Stomach (tissue), 9 donors: ENCODE data around the gene ESPL1. TPM values are rescaled to one million over a fixed set of nuclear protein-coding genes. Genes with fewer than 3 reads are reported as not detected.
A peak's percentile ranks its signal among the peaks of the same experiment; 100 is the strongest.
"Not testable (repeated sequence)": the region's sequence is repeated elsewhere in the genome, so short reads cannot be mapped to it uniquely, and the experiment has no call there.

ENCODE experiments used
- DNase-seq, 2 donors: peaks; one replicate each; pipeline versions ENCODE4 v3.0.0 to v3.0.0-alpha.2; 2013 to 2019
- H3K27ac ChIP-seq, 5 donors: fragments of 200-600 bp in 4 of 5; sonication (generic) in 4 of 5; one replicate each; pipeline ENCODE4 v1.5.1; 2013 to 2019; ENCODE audit warnings: mild to moderate bottlenecking in 1 of 5, moderate library complexity in 1 of 5
- H3K27me3 ChIP-seq, 3 donors: fragments of 200-600 bp; sonication (generic); one replicate each; pipeline ENCODE4 v1.5.1; 2017 to 2019; ENCODE audit warnings: mixed run types in 1 of 3
- H3K36me3 ChIP-seq, 4 donors: fragments of 200-600 bp; sonication (generic); 1 replicate in 3 of 4; 2 replicates in 1 of 4; pipeline ENCODE4 v1.5.1; 2016 to 2019
- H3K4me1 ChIP-seq, 4 donors: fragments of 200-600 bp; sonication (generic); one replicate each; pipeline ENCODE4 v1.5.1; 2016 to 2019
- H3K4me3 ChIP-seq, 4 donors: fragments of 200-600 bp; sonication (generic) in 3 of 4; one replicate each; pipeline ENCODE4 v1.5.1; 2016 to 2019; ENCODE audit warnings: mild to moderate bottlenecking in 1 of 4
- H3K9me3 ChIP-seq, 4 donors: fragments of 200-600 bp; sonication (generic); one replicate each; pipeline ENCODE4 v1.5.1; 2016 to 2019
- EP300 ChIP-seq: sonication (generic); formaldehyde crosslinking; IDR thresholded peaks from one replicate; pipeline ENCODE4 v1.6.1; 2017; ENCODE audit warnings: antibody characterized with exemption
- POLR2A ChIP-seq, 4 donors: fragments of 450-650 bp; IDR thresholded peaks; one replicate each; pipeline ENCODE4 v1.6.1; 2016; ENCODE audit warnings: antibody characterized with exemption in 4 of 4, control low read depth in 2 of 4, mild to moderate bottlenecking in 1 of 4, moderate library complexity in 1 of 4
- POLR2AphosphoS5 ChIP-seq, 3 donors: sonication (generic); formaldehyde crosslinking; IDR thresholded peaks; one replicate each; pipeline ENCODE4 v1.6.1; 2016; ENCODE audit warnings: antibody characterized with exemption in 3 of 3
- WGBS, 5 donors: extraction: QIAGEN DNeasy Blood & Tissue Kit in 3 of 5; methylation state at CpG; one replicate each; pipeline versions ENCODE4 v1.1.5 to v1.1.7; 2013 to 2018; 5-methylcytosine and 5-hydroxymethylcytosine counted together
- intact Hi-C: fragments of 100-400 bp; cut with DNase I; formaldehyde crosslinking; loops from one replicate; pipeline ENCODE4 v1.15.1; 2023; ENCODE audit warnings: low total_unique reads
- polyA plus RNA-seq, 3 donors: library from polyadenylated mRNA; stranded (reverse); fragments of 200-250 nt; gene quantifications; one replicate each; pipeline ENCODE4 v1.2.3, GENCODE V29; 2013
- total RNA-seq, 5 donors: library from RNA; depleted of rRNA; stranded (reverse); fragments of >200 nt; gene quantifications; one replicate each; pipeline versions ENCODE4 v1.1.0 to v1.2.3, GENCODE V29; 2014 to 2016
- TF ChIP-seq, protein P1 (sequence below), 7 experiments: fragments of 450-650 bp in 4 of 7; fragments of 200-600 bp in 3 of 7; sonication (generic) in 3 of 7; IDR thresholded peaks; one replicate each; pipeline ENCODE4 v1.5.1; 2016 to 2019; ENCODE audit warnings: antibody characterized with exemption in 7 of 7, control low read depth in 2 of 7, mild to moderate bottlenecking in 1 of 7
- donor health status: healthy with polysubstance abuse.
- donor health status: Bipolar disorder and iron deficiency.
- donor health status: healthy.

Gene ESPL1
- total and polyA plus RNA-seq, 8 donors: 0.15 to 43.2 (median 5.3) TPM

- no peaks in the 10 kb centered on the region for H3K36me3 ChIP-seq
- H3K9me3 ChIP-seq: no peaks in the 10 kb centered on the region
- 66 to 88% (median 79%) methylated on average over 5 of the region's 5 CpGs for WGBS, 5 donors
- intact Hi-C loops: no loop called here
- H3K4me3 ChIP-seq: no peak overlapping the region
- TF ChIP-seq, protein P1, sequence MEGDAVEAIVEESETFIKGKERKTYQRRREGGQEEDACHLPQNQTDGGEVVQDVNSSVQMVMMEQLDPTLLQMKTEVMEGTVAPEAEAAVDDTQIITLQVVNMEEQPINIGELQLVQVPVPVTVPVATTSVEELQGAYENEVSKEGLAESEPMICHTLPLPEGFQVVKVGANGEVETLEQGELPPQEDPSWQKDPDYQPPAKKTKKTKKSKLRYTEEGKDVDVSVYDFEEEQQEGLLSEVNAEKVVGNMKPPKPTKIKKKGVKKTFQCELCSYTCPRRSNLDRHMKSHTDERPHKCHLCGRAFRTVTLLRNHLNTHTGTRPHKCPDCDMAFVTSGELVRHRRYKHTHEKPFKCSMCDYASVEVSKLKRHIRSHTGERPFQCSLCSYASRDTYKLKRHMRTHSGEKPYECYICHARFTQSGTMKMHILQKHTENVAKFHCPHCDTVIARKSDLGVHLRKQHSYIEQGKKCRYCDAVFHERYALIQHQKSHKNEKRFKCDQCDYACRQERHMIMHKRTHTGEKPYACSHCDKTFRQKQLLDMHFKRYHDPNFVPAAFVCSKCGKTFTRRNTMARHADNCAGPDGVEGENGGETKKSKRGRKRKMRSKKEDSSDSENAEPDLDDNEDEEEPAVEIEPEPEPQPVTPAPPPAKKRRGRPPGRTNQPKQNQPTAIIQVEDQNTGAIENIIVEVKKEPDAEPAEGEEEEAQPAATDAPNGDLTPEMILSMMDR (IDR thresholded peaks at IDR 0.05): no peak
- TF ChIP-seq POLR2AphosphoS5 (IDR thresholded peaks at IDR 0.05): no peak
- TF ChIP-seq EP300: no peak
- TF ChIP-seq POLR2A (IDR thresholded peaks at IDR 0.05): no peak
- peaks cover 0 to 9% (median 6%) of the 10 kb centered on the region in 4 donors for H3K4me1 ChIP-seq
- H3K27me3 ChIP-seq: peaks cover 0 to 56% (median 2%) of the 10 kb centered on the region in 3 donors
- H3K27ac ChIP-seq: no peak overlapping the region
- peak in 1 of 2 donors; percentile 33 for DNase-seq
These were observed 62.6 kb downstream of the ESPL1 start for GRCh38 chr12:53330671-53331070.

DNA sequence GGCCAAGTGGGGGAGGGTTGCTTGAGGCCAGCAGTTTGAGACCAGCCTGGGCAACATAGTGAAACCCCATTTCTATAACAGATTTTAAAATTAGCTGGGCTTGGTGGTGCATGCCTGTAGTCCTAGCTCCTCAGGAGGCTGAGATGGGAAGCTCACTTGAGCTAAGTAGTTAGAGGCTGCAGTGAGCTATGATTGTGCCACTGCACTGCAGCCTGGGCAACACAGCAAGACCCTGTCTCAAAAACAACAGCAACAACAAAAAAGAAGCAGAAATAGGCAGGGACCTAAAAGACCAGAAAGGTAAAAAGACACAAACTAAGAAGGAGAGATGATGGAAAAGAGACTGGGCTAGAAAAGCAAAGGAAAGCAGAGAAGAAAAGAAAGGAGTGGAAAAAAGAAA, 64.2 kb downstream of the ESPL1 start:
- H3K27ac ChIP-seq, intact Hi-C loops, H3K4me1 ChIP-seq, H3K9me3 ChIP-seq, H3K36me3 ChIP-seq, DNase-seq, H3K4me3 ChIP-seq: not testable (repeated sequence)
- peaks cover 0 to 68% (median 9%) of the 10 kb centered on the region in 3 donors for H3K27me3 ChIP-seq

DNA sequence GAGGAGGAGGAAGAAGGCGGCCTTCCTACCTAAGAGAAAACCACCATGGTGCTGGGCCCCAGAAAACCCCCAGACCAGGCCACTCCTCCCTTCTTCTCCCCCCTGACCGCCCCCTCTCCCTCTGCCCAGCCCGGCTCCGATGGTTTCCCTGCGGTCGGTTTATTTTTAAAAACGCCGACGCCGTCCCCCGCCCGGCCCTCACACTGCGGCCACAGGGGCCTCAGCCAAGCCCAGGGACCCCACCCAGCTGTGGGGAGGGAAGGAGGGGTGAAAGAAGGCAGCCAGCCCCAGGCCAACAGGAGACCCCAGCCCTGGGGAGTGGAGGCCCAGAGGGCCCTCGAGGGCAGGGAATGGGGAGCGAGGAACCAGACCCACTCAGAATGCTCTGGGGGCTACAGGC, 64.6 kb downstream of the ESPL1 start:
- DNase-seq: peak in 1 of 2 donors; percentile 34
- Histone ChIP-seq H3K4me1 (no peaks in the 10 kb centered on the region), H3K4me3 (no peak overlapping the region), H3K27me3 (peaks cover 0 to 71% (median 9%) of the 10 kb centered on the region in 3 donors), H3K9me3 (no peaks in the 10 kb centered on the region), H3K36me3 (no peaks in the 10 kb centered on the region), H3K27ac (no peak overlapping the region)
- TF ChIP-seq POLR2A (IDR thresholded peaks at IDR 0.05): no peak
- 52 to 72% (median 66%) methylated on average over 14 to 15 of the region's 15 CpGs for WGBS, 5 donors
- intact Hi-C loops: no loop called here

GRCh38 chr12:53333289-53333688, 65.2 kb downstream of the ESPL1 start:
- H3K9me3 ChIP-seq: no peaks in the 10 kb centered on the region
- no peak overlapping the region for H3K4me3 ChIP-seq
- TF ChIP-seq POLR2AphosphoS5 (IDR thresholded peaks at IDR 0.05) (no peak), EP300 (no peak)
- TF ChIP-seq, protein P1 (IDR thresholded peaks at IDR 0.05): no peak
- DNase-seq: no peak
- no peaks in the 10 kb centered on the region for H3K4me1 ChIP-seq
- H3K36me3 ChIP-seq: no peaks in the 10 kb centered on the region
- WGBS, 5 donors: 77 to 89% (median 83%) methylated on average over 4 of the region's 4 CpGs
- peaks cover 0 to 71% (median 12%) of the 10 kb centered on the region in 3 donors for H3K27me3 ChIP-seq
- no peak overlapping the region for H3K27ac ChIP-seq
- intact Hi-C loops: no loop called here

- DNase-seq: no peak
- Histone ChIP-seq H3K27ac (no peak overlapping the region), H3K27me3 (peaks cover 0 to 71% (median 18%) of the 10 kb centered on the region in 3 donors), H3K36me3 (no peaks in the 10 kb centered on the region), H3K9me3 (no peaks in the 10 kb centered on the region), H3K4me1 (no peaks in the 10 kb centered on the region), H3K4me3 (no peak overlapping the region)
- WGBS, 5 donors: 65 to 75% (median 70%) methylated on average over 7 of the region's 7 CpGs
- TF ChIP-seq POLR2AphosphoS5 (IDR thresholded peaks at IDR 0.05) (no peak), EP300 (no peak), POLR2A (IDR thresholded peaks at IDR 0.05) (no peak)
- TF ChIP-seq, protein P1 (IDR thresholded peaks at IDR 0.05): no peak
- intact Hi-C loops: no loop called here
These were observed 65.7 kb downstream of the ESPL1 start for GRCh38 chr12:53333845-53334244.
